ENCODE measurements around the gene SLC17A3. TPM values are rescaled to one million over a fixed set of nuclear protein-coding genes. Genes with fewer than 3 reads are reported as not detected.

The SLC17A3 gene
- total RNA-seq, 1 donor from 2014 or later: 0.34 TPM

- Mint-ChIP-seq H3K4me1 (ENCODE audit: low read depth) (peaks cover 17% of the 10 kb centered on the region), H3K36me3 (ENCODE audit: insufficient read depth) (no peaks in the 10 kb centered on the region), H3K27ac (no peak overlapping the region), H3K9me3 (ENCODE audit: low read depth) (no peaks in the 10 kb centered on the region), H3K27me3 (peaks cover 5% of the 10 kb centered on the region), H3K4me3 (ENCODE audit: low read depth) (no peak overlapping the region)
- DNase-seq (ENCODE audit: low spot score, unreplicated experiment): no peak
- TF ChIP-seq, protein P1, sequence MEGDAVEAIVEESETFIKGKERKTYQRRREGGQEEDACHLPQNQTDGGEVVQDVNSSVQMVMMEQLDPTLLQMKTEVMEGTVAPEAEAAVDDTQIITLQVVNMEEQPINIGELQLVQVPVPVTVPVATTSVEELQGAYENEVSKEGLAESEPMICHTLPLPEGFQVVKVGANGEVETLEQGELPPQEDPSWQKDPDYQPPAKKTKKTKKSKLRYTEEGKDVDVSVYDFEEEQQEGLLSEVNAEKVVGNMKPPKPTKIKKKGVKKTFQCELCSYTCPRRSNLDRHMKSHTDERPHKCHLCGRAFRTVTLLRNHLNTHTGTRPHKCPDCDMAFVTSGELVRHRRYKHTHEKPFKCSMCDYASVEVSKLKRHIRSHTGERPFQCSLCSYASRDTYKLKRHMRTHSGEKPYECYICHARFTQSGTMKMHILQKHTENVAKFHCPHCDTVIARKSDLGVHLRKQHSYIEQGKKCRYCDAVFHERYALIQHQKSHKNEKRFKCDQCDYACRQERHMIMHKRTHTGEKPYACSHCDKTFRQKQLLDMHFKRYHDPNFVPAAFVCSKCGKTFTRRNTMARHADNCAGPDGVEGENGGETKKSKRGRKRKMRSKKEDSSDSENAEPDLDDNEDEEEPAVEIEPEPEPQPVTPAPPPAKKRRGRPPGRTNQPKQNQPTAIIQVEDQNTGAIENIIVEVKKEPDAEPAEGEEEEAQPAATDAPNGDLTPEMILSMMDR (IDR thresholded peaks at IDR 0.05; ENCODE audit: unreplicated experiment): no peak
Measured at GRCh38 chr6:25916789-25917490, 42.9 kb upstream of the SLC17A3 start.

- no peak for DNase-seq (ENCODE audit: low spot score, unreplicated experiment)
- Mint-ChIP-seq H3K9me3 (ENCODE audit: low read depth) (no peaks in the 10 kb centered on the region), H3K4me3 (ENCODE audit: low read depth) (no peak overlapping the region), H3K36me3 (ENCODE audit: insufficient read depth) (no peaks in the 10 kb centered on the region), H3K27me3 (peaks cover 5% of the 10 kb centered on the region), H3K27ac (no peak overlapping the region), H3K4me1 (ENCODE audit: low read depth) (peaks cover 17% of the 10 kb centered on the region)
- TF ChIP-seq, protein P1 (IDR thresholded peaks at IDR 0.05; ENCODE audit: unreplicated experiment): no peak
Measured at GRCh38 chr6:25916330-25916729, 42.3 kb upstream of the SLC17A3 start.

DNA sequence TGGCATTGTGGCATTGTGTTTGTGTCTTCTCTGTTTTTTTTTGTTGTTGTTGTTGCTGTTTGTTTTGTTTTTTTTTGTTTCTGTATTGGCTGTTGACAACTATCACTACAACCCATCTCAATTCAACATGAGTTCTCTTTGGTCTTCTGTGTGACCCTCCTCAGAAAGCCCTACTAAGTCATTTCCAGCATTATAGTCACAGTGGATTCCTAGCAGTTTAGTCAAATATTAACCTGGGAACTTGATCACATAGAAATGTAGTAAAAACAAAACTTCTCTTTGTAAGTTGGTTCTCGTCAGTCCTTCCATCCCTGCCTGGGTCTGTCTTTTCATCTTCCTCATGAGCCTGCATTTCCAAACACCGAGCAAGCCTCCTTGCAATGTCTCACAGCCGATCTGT lies 39.7 kb upstream of the SLC17A3 start:
- TF ChIP-seq, protein P1 (IDR thresholded peaks at IDR 0.05; ENCODE audit: unreplicated experiment): no peak
- no peak for DNase-seq (ENCODE audit: low spot score, unreplicated experiment)
- Mint-ChIP-seq H3K4me1 (ENCODE audit: low read depth) (peaks cover 17% of the 10 kb centered on the region), H3K9me3 (ENCODE audit: low read depth) (no peaks in the 10 kb centered on the region), H3K27ac (no peak overlapping the region), H3K4me3 (ENCODE audit: low read depth) (no peak overlapping the region), H3K36me3 (ENCODE audit: insufficient read depth) (no peaks in the 10 kb centered on the region), H3K27me3 (no peaks in the 10 kb centered on the region)

GRCh38 chr6:25911351-25911750 lies 37.3 kb upstream of the SLC17A3 start:
- Mint-ChIP-seq H3K27me3 (no peaks in the 10 kb centered on the region), H3K36me3 (ENCODE audit: insufficient read depth) (no peaks in the 10 kb centered on the region), H3K9me3 (ENCODE audit: low read depth) (no peaks in the 10 kb centered on the region), H3K4me3 (ENCODE audit: low read depth) (no peak overlapping the region), H3K4me1 (ENCODE audit: low read depth) (peaks cover 22% of the 10 kb centered on the region), H3K27ac (no peak overlapping the region)
- TF ChIP-seq, protein P1 (IDR thresholded peaks at IDR 0.05; ENCODE audit: unreplicated experiment): no peak
- DNase-seq (ENCODE audit: low spot score, unreplicated experiment): no peak

DNA sequence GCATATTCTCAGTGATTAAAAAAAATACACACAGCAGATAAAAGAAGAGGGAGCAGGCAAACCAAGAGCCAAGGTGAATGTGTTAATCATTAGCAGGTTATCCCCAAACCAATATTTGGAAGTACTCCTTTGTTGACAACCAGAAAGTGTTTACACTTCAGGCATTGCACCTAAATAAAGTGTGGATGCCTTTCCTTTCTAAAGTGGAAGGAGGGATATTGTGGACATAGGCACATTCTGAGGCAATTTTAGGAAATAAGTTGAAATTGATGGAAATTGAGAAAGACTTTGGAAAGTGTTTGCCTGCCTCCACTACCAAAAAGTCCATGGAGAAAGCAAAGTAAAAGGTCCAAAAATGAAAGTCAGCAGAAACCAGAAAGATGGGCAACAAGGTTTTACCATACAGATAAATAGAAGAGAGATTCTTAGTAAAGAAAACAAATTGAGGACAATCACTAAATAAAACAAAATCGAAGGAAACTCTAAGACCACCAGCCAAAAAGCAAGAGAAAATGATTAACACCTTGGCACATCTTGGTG lies 33.5 kb upstream of the SLC17A3 start:
- no peaks in the 10 kb centered on the region for H3K9me3 Mint-ChIP-seq (ENCODE audit: low read depth)
- H3K27me3 Mint-ChIP-seq: no peaks in the 10 kb centered on the region
- no peak overlapping the region for H3K4me3 Mint-ChIP-seq (ENCODE audit: low read depth)
- H3K27ac Mint-ChIP-seq: no peak overlapping the region
- H3K36me3 Mint-ChIP-seq (ENCODE audit: insufficient read depth): no peaks in the 10 kb centered on the region
- peaks cover 14% of the 10 kb centered on the region for H3K4me1 Mint-ChIP-seq (ENCODE audit: low read depth)
- DNase-seq (ENCODE audit: low spot score, unreplicated experiment): no peak
- TF ChIP-seq, protein P1 (IDR thresholded peaks at IDR 0.05; ENCODE audit: unreplicated experiment): no peak
